ENCODE measurements around the gene NKD1. TPM values are rescaled to one million over a fixed set of nuclear protein-coding genes. Genes with fewer than 3 reads are reported as not detected.

The NKD1 gene
- total and polyA plus RNA-seq, 2 of the 8 experiments (the other 6 are each of a cell fraction or from before 2014, with no cell fraction given) = 0.70 to 4.5 TPM

DNA sequence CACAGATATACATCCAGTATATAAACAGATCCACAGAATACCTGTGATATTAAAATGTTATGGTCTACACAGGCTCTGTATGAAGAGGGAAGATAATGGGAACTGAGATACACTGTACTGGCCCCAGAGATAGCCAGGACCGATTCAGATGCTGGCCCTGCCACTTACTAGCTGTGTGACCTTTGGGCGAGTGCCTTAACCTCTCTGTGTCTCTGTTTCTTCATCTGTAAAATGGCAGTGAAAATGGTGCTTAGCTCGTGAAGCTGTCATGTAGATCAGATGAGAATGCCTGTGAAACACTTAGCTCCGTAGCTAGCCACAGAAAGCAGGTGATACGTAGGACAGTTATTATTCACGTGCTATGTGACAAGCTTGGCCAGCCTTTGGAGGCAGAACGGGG, 22.2 kb downstream of the NKD1 start (continued):
- no peak for TF ChIP-seq POU5F1 (IDR thresholded peaks at IDR 0.05; ENCODE audit: low read depth, low read length)
- TF ChIP-seq, protein P1, sequence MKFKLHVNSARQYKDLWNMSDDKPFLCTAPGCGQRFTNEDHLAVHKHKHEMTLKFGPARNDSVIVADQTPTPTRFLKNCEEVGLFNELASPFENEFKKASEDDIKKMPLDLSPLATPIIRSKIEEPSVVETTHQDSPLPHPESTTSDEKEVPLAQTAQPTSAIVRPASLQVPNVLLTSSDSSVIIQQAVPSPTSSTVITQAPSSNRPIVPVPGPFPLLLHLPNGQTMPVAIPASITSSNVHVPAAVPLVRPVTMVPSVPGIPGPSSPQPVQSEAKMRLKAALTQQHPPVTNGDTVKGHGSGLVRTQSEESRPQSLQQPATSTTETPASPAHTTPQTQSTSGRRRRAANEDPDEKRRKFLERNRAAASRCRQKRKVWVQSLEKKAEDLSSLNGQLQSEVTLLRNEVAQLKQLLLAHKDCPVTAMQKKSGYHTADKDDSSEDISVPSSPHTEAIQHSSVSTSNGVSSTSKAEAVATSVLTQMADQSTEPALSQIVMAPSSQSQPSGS (IDR thresholded peaks at IDR 0.05; ENCODE audit: low read length) = no peak

All from H1 (cell line).